ENCODE data around the gene SORCS3.

- TF ChIP-seq CTCF (IDR thresholded peaks at IDR 0.05; ENCODE audit: low read depth, low read length, poor library complexity, severe bottlenecking) (no peak), EZH2phosphoT487 (IDR thresholded peaks at IDR 0.05; ENCODE audit: borderline replicate concordance, low read length) (no peak)
These were observed 566.4 kb downstream of the SORCS3 start for GRCh38 chr10:105207476-105207995.
